HepG2 (cell line): ENCODE data around the gene TVP23A. TPM values are rescaled to one million over a fixed set of nuclear protein-coding genes. Genes with fewer than 3 reads are reported as not detected.

Experiments
- CEBPZ ChIP-seq: IDR thresholded peaks from 2 replicates; pipeline ENCODE4 v1.6.1; 2012; ENCODE audit warnings: low read length, improper control_type of control experiment
- KDM4B ChIP-seq: sonication (generic); formaldehyde crosslinking; IDR thresholded peaks from 2 replicates; pipeline ENCODE4 v1.4.0; 2020; ENCODE audit warnings: missing genetic modification reagents
- LCORL ChIP-seq, 2 experiments: fragments of 450-650 bp in 1 of 2; sonication (generic) in 1 of 2; formaldehyde crosslinking in 1 of 2; IDR thresholded peaks; 2 replicates each; pipeline versions ENCODE4 v1.5.0 to v1.6.1; 2017 to 2020; ENCODE audit warnings: antibody characterized with exemption in 1 of 2, missing genetic modification reagents in 1 of 2
- MAFK ChIP-seq, 2 experiments: IDR thresholded peaks in 1 of 2; conservative IDR thresholded peaks in 1 of 2; 2 replicates each; pipeline ENCODE4 v1.6.1; 2011; ENCODE audit warnings: improper control_type of control experiment in 2 of 2, low read length in 2 of 2
- MBNL3 ChIP-seq: fragments of 250-450 bp; sonication (Bioruptor Pico); conservative IDR thresholded peaks from 2 replicates; pipeline ENCODE4 v1.8.0; 2022; ENCODE audit warnings: mild to moderate bottlenecking, inconsistent platforms
- MIER2 ChIP-seq: IDR thresholded peaks from 2 replicates; pipeline ENCODE4 v1.6.1; 2016; ENCODE audit warnings: missing biosample characterization, missing genetic modification reagents
- TEF ChIP-seq: sonication (generic); formaldehyde crosslinking; IDR thresholded peaks from 2 replicates; pipeline ENCODE4 v1.5.0; 2020; ENCODE audit warnings: missing genetic modification reagents
- ZBTB37 ChIP-seq: sonication (generic); formaldehyde crosslinking; IDR thresholded peaks from 2 replicates; pipeline ENCODE4 v1.4.0; 2020; ENCODE audit warnings: mild to moderate bottlenecking, missing genetic modification reagents
- ZBTB7A ChIP-seq: sonication (generic); formaldehyde crosslinking; IDR thresholded peaks from 2 replicates; pipeline ENCODE4 v1.8.0; 2022; ENCODE audit warnings: mild to moderate bottlenecking, missing genetic modification reagents
- ZNF589 ChIP-seq: sonication (generic); formaldehyde crosslinking; conservative IDR thresholded peaks from 2 replicates; pipeline ENCODE4 v1.8.0; 2022; ENCODE audit warnings: mild to moderate bottlenecking, moderate library complexity, missing genetic modification reagents
- polyA plus RNA-seq, 8 experiments: library from polyadenylated mRNA; depleted of rRNA in 3 of 8; stranded (reverse) in 7 of 8; unstranded in 1 of 8; fragments of >200 nt; fragmentation: Illumina TruSeq in 4 of 8; extraction: Trizol in 4 of 8; gene quantifications; 2 replicates each; pipeline versions ENCODE4 v1.2.1 to v1.2.3, GENCODE V29; 2011 to 2016; ENCODE audit warnings: low read depth in 4 of 8, missing spikeins in 1 of 8, mixed read lengths in 1 of 8; ENCODE audit not compliant: insufficient read depth in 1 of 8
- total RNA-seq, 5 experiments: library from RNA; depleted of rRNA; stranded (reverse); fragments of >200 nt; fragmentation: Illumina TruSeq; extraction: Trizol; gene quantifications; 2 replicates each; pipeline ENCODE4 v1.2.3, GENCODE V29; 2016; ENCODE audit warnings: low read depth in 1 of 5
- TF ChIP-seq, protein P1 (sequence below): sonication (generic); formaldehyde crosslinking; IDR thresholded peaks from 2 replicates; pipeline ENCODE4 v1.4.0; 2020; ENCODE audit warnings: missing genetic modification reagents, borderline replicate concordance
- TF ChIP-seq, protein P2 (sequence below), 2 experiments: sonication (generic) in 1 of 2; formaldehyde crosslinking in 1 of 2; IDR thresholded peaks; 2 replicates each; pipeline versions ENCODE4 v1.6.1 to v1.9.0; 2014 to 2022; ENCODE audit warnings: antibody characterized with exemption in 1 of 2, borderline replicate concordance in 1 of 2, inconsistent platforms in 1 of 2, low read depth in 1 of 2, missing genetic modification reagents in 1 of 2

The TVP23A gene
- total and polyA plus RNA-seq, 2 of the 13 experiments (the other 11 are each of a cell fraction or from before 2014, with no cell fraction given) = not detected

- TF ChIP-seq, protein P1, sequence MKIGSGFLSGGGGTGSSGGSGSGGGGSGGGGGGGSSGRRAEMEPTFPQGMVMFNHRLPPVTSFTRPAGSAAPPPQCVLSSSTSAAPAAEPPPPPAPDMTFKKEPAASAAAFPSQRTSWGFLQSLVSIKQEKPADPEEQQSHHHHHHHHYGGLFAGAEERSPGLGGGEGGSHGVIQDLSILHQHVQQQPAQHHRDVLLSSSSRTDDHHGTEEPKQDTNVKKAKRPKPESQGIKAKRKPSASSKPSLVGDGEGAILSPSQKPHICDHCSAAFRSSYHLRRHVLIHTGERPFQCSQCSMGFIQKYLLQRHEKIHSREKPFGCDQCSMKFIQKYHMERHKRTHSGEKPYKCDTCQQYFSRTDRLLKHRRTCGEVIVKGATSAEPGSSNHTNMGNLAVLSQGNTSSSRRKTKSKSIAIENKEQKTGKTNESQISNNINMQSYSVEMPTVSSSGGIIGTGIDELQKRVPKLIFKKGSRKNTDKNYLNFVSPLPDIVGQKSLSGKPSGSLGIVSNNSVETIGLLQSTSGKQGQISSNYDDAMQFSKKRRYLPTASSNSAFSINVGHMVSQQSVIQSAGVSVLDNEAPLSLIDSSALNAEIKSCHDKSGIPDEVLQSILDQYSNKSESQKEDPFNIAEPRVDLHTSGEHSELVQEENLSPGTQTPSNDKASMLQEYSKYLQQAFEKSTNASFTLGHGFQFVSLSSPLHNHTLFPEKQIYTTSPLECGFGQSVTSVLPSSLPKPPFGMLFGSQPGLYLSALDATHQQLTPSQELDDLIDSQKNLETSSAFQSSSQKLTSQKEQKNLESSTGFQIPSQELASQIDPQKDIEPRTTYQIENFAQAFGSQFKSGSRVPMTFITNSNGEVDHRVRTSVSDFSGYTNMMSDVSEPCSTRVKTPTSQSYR (CRISPR knock-in tag) = peak; percentile 77
- TF ChIP-seq MIER2 (CRISPR knock-in tag) (no peak), LCORL (IDR thresholded peaks at IDR 0.05) (0 out of 2 replicates have a peak, but pooled peaks have one; percentile 52), LCORL (CRISPR knock-in tag; IDR thresholded peaks at IDR 0.05) (peak; percentile 93), MBNL3 (CRISPR knock-in tag) (no peak), CEBPZ (no peak), ZBTB7A (peak; percentile 94; the same call in 1 of the 2 replicates), ZNF589 (peak; percentile 94), KDM4B (CRISPR knock-in tag) (peak; percentile 94), MAFK (conservative IDR thresholded peaks at IDR 0.05 in 1 of 2, IDR thresholded peaks at IDR 0.05 in 1 of 2; ENCODE audit: low read length in 2 of 2) (peak; percentile 65 to 71), ZBTB37 (no peak), TEF (peak; percentile 62; the same call in 1 of the 2 replicates)
- TF ChIP-seq, protein P2, sequence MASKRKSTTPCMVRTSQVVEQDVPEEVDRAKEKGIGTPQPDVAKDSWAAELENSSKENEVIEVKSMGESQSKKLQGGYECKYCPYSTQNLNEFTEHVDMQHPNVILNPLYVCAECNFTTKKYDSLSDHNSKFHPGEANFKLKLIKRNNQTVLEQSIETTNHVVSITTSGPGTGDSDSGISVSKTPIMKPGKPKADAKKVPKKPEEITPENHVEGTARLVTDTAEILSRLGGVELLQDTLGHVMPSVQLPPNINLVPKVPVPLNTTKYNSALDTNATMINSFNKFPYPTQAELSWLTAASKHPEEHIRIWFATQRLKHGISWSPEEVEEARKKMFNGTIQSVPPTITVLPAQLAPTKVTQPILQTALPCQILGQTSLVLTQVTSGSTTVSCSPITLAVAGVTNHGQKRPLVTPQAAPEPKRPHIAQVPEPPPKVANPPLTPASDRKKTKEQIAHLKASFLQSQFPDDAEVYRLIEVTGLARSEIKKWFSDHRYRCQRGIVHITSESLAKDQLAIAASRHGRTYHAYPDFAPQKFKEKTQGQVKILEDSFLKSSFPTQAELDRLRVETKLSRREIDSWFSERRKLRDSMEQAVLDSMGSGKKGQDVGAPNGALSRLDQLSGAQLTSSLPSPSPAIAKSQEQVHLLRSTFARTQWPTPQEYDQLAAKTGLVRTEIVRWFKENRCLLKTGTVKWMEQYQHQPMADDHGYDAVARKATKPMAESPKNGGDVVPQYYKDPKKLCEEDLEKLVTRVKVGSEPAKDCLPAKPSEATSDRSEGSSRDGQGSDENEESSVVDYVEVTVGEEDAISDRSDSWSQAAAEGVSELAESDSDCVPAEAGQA (IDR thresholded peaks at IDR 0.05; ENCODE audit: low read depth) = peak; percentile 76
- TF ChIP-seq, protein P2 (CRISPR knock-in tag; IDR thresholded peaks at IDR 0.05; ENCODE audit: borderline replicate concordance) = peak; percentile 90
Observed at GRCh38 chr16:10743610-10744369, 74.8 kb downstream of the TVP23A start, which contains the start of gene NUBP1 (continued).
